Skin of body (tissue), 2 donors: ENCODE measurements around the gene ARHGAP18. TPM values are rescaled to one million over a fixed set of nuclear protein-coding genes. Genes with fewer than 3 reads are reported as not detected.

Experiments
- DNase-seq: peaks from one replicate; lab custom pipeline; 2025; lab: John Stamatoyannopoulos, UW
- total RNA-seq: library from RNA; depleted of rRNA; stranded (reverse); fragments of >200 nt; gene quantifications from one replicate; pipeline ENCODE4 v1.2.3, GENCODE V29; 2014

ARHGAP18 gene
- total RNA-seq, 1 donor from 2014 or later = 20.2 TPM

DNA sequence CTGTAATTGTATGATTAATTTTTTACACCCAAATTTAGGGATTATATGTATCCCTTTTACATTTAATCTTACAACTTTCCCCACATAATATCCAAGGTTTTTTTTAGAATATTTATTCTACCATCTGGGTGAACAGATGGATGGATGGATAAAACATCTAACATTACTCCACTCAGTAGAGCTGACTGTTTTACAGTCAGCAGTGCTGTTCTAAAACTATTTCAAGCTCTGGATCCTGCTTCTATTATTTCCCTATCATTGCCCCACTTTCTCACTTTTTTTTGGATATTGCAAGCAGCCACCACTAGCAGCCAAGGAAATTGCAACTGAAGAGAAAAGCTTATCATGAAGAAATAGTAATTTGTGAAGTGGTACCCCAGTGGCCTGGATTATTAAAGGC is 173.7 kb downstream of the ARHGAP18 start:
- no peak for DNase-seq

GRCh38 chr6:129534926-129535325 is 175.1 kb downstream of the ARHGAP18 start:
- no peak for DNase-seq

Other genes with a start within 250 kb of the ARHGAP18 start
- 4.2 TPM for gene TMEM244, start 151.1 kb upstream of the ARHGAP18 start, total RNA-seq